ENCODE measurements around the gene TTPAL.

TTPAL gene

GRCh38 chr20:44439318-44439717 is 36.4 kb upstream of the TTPAL start:
- no peak for DNase-seq (ENCODE audit: low spot score)
- FAIRE-seq = no peak

DNA sequence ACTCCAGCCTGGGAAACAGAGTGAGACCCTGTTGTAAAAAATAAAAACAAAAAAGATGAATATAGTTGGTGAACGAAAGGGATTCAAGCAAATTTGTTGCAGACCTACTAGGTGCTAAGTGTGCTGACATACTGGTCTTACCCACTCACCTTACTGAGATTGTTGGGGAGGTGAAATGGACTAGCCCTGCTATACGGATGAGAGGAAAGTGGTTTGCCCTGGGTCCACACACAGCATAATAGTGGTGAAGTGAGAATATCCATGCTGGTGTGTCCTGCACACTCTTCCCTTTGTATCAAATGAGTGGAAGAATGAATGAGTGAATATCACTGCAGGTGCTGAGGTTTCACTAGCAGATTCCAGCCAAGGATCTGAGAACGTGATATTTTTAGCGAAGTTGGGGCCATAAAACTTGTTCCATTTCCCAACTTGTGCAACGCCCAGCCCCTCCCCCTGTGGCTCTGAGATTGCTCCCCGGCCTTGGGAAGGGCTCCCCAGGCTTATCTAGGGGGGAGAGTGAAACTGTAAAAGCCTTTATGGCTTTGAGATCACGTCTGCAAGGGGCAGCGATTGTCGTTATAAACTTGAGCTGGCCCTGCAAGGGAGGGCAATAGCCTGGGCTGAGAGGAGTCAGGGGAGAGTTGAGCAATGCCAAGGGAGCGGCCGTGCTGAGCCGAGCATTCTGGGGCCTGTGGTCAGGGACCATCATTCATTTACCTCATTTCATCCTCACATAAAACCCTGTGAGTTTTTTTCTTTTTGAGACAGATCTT is 33.2 kb upstream of the TTPAL start:
- no peak for DNase-seq (ENCODE audit: low spot score)
- FAIRE-seq = no peak

DNA sequence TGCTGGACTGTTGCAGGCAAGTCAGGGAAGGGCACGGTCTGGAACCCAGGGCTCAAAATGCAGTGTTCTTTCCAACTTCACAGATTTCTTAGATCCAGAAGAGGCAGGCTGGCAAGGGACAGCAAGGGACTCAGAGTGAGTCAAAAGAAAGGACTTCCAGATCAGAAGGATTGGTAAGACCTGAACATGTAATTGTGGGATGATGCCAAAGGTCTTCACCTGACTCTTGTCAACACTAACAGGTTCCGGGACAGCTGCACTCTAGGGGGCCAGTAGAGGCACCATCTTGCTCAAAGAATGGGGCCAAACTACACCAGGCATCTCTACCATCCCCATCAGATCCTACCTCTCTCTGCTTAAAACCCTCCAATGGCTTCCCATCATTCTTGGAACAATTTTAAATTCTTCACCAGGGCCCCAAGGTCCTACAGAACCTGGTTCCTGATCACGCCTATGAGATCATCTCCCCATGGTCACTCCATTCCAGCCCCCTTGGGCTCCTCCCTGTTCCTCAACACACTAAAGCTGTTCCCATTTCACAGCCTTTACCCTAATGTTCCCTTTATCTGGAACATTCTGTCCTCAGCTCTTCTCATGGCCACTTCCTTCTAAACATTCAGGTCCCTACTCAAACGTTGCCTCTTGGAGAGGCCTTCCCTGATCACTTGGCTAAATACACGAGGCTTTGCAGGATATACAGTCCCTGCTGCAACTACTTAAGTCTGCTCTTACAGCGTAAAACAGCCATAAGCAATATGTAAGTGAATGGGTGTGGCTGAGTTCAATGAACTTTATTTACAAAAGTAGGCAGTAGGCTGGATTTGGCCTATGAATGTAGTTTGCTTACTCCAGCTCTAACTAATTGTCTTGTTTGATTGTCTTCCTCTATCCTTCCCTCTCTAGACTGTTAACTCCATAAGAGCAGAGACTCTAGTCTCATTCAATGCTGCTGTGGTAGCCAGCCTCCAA is 29.6 kb upstream of the TTPAL start:
- FAIRE-seq (no peak), DNase-seq (ENCODE audit: low spot score) (no peak)

- DNase-seq (ENCODE audit: low spot score) = no peak
- no peak for FAIRE-seq
Observed at GRCh38 chr20:44447827-44448419, 27.8 kb upstream of the TTPAL start.

DNA sequence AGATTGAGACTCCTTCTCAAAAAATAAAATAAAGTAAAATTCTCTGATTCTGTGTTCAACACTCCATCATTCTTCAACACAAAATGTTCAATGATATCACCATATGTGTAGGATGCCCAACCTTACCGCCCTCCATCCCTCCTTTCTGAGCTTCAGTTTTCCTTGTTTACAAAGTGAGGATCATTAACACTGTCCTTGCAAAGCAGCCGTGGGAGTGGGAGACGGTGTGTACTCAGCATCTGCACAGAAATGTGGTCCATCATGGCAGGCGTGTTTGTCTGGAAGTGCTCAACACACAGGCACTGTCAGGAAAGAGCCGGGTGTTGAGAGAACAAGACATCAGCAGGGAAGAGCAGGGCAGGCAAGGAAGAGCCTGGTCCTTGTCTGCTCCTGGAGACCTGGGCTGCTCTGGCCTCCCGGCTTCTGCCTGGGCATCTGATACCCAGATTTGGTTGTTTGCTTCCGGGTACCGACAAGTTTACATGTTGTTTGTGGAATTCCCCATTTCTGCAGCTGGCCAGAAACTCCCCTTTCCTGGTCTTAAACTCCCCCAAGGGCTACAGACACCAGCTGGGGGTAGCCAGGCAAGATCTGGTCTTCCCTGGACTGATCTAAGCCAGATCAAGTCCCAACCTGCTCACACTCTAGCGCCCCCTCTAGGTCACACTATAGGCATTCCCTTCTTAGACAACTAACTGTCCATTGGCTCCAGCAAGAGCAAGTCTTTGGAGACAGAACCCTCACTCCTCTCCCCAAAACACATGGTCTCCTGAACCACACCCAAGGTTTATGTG is 26.7 kb upstream of the TTPAL start:
- no peak for DNase-seq (ENCODE audit: low spot score)
- FAIRE-seq = no peak

GRCh38 chr20:44449864-44450263 is 25.8 kb upstream of the TTPAL start:
- no peak for DNase-seq (ENCODE audit: low spot score)
- no peak for FAIRE-seq

DNA sequence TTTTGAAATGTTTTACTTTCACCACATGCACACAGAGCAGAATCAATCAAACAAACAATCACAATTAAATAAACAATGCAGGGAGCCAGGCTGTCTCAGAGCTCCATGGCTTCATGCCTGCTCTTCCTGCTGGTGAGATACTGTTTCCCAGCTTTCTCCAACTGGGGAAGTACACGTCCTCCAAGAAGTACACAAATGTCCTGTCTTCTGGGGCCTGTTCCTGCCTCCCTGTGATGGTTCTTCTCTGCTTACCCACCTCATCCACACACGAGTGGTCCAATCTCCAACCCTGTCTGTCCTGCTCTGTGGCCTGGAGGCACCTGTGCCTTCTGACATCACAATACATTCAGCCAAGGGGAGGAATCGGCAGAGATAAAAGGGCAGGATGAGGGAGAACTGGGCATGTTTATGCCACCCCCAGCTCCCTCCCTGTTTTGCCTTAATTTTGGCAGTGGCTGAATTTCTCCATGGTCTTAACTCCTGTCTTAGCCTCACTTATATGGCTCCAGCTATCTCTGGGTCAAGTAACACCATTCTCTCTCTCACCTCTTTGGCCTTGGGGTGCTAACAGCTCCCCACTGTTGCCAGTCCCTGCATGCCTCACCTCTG is 25.3 kb upstream of the TTPAL start:
- DNase-seq (ENCODE audit: low spot score) = no peak
- FAIRE-seq = no peak

GRCh38 chr20:44450903-44451450 is 24.7 kb upstream of the TTPAL start:
- no peak for FAIRE-seq
- no peak for DNase-seq (ENCODE audit: low spot score)

DNA sequence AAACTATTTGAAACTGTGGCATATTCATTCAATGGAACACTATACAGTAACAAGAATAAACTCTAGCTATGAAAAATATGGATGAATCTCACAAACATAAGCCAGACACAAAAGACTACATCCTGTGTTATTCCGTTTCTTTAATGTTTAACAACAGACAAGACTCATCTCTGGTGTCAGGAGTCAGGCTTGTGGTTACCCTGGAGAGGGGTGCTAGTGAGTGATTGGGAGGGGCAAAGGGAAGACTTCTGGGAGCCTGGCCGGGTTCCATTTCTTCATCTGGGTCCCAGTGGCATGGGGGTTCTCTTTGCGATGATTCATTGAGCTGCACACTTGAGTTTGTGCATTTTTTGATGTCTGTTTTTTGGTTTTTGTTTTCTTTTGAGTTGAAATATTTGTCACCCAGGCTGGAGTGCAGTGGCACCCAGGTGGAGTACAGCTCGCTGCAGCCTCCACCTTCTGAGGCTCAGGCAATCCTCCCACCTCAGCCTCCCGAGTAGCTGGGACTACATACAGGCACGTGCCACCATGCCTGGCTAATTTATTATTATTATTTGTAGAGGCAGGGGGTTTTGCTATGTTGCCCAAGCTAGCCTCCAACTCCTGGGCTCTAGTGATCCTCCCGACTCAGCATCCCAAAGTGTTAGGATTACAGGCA is 21.2 kb upstream of the TTPAL start:
- FAIRE-seq = no peak
- no peak for DNase-seq (ENCODE audit: low spot score)

DNA sequence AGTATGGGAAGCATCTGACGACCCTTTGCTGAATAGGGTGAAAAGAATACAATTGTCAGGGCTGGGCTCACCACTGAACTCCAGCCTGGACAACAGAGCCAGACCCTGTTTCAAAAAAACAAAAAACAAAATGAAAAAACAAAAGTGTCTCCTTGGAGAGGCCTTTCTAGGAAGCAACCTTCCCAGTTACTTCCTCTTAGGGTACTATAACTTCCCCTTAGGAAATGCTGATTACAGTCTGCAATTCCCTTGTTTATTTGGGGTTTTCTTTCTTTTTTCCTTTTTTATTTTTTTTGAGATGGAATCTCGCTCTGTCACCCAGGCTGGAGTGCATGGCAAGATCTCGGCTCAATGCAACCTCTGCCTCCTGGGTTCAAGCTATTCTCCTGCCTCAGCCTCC is 20.5 kb upstream of the TTPAL start:
- FAIRE-seq = no peak
- DNase-seq (ENCODE audit: low spot score) = no peak

GRCh38 chr20:44456611-44457010 is 19.1 kb upstream of the TTPAL start:
- no peak for DNase-seq (ENCODE audit: low spot score)
- no peak for FAIRE-seq

DNA sequence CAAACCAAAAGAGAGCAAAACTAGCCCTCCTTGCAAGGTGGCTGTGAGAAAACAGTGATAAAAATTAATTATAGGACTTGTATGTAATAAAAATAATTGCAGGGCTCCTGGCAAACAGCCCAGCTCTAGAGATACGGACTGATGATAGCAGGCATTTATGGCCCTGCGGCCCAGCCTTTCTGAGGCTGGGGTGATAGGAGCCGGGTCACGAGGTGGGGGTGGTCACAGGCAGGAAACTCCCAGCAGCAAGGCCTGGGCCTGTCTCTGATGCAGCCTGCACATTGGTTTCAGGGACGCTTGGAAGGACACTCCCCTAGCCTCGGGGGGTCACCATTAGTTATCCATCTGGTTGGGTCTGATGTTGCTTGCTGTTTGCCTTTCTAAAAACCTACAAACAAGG is 18.7 kb upstream of the TTPAL start:
- no peak for FAIRE-seq
- DNase-seq (ENCODE audit: low spot score) = no peak

DNA sequence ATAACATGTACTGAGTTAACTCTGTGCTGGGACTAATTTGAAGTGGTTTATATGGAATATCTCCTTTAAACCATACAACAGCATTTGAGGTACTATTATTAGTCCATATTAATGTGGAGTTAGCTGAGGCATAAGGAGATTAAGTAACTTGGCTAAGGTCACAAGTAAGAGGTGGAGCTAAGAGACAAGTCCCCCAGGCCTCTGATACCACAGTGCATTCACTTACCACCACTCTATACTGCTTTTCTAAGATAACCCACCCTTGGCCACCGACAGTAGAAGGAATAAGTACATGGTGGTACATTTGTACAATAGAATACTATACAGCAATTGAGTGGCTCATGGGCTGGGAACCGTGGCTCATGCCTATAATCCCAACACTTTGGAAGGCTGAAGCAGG is 16.4 kb upstream of the TTPAL start:
- DNase-seq (ENCODE audit: low spot score) (no peak), FAIRE-seq (no peak)

DNA sequence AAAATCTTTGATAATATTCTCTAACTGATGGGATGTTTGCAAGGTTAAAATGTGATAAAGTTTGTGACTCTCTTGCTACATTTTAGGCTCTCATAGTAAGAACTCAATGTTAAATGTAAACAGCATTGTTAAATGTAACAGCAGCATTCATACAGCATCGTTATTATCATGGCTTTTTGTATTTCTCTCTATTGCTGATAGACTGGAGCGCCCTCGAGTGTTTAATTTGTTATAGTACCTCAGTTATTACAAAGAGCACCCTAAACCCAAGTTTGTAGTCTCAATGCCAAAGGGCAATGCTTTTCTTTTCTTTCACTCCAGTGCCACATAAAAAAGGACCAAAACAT is 14.9 kb upstream of the TTPAL start:
- peak; percentile 41 for DNase-seq (ENCODE audit: low spot score)
- peak; percentile 30 for FAIRE-seq

GRCh38 chr20:44461142-44461802 is 14.4 kb upstream of the TTPAL start:
- DNase-seq (ENCODE audit: low spot score) (no peak), FAIRE-seq (no peak)

GRCh38 chr20:44461803-44462174 is 13.9 kb upstream of the TTPAL start:
- DNase-seq (ENCODE audit: low spot score) (no peak), FAIRE-seq (no peak)

- FAIRE-seq = no peak
Observed at GRCh38 chr20:44463466-44463865, 12.2 kb upstream of the TTPAL start.

GRCh38 chr20:44464514-44464913 is 11.2 kb upstream of the TTPAL start:
- DNase-seq (ENCODE audit: low spot score) (no peak), FAIRE-seq (no peak)

More at GRCh38 chr20:44463466-44463865, 12.2 kb upstream of the TTPAL start:
- no peak for DNase-seq (ENCODE audit: low spot score)

- no peak for FAIRE-seq
- DNase-seq (ENCODE audit: low spot score) = no peak
Observed at GRCh38 chr20:44465001-44465560, 10.6 kb upstream of the TTPAL start.
